Measurements from ENCODE around the gene FLII.

GRCh38 chr17:18205861-18206260, 52.7 kb downstream of the FLII start:
- TF ChIP-seq, protein P1, sequence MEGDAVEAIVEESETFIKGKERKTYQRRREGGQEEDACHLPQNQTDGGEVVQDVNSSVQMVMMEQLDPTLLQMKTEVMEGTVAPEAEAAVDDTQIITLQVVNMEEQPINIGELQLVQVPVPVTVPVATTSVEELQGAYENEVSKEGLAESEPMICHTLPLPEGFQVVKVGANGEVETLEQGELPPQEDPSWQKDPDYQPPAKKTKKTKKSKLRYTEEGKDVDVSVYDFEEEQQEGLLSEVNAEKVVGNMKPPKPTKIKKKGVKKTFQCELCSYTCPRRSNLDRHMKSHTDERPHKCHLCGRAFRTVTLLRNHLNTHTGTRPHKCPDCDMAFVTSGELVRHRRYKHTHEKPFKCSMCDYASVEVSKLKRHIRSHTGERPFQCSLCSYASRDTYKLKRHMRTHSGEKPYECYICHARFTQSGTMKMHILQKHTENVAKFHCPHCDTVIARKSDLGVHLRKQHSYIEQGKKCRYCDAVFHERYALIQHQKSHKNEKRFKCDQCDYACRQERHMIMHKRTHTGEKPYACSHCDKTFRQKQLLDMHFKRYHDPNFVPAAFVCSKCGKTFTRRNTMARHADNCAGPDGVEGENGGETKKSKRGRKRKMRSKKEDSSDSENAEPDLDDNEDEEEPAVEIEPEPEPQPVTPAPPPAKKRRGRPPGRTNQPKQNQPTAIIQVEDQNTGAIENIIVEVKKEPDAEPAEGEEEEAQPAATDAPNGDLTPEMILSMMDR (IDR thresholded peaks at IDR 0.05), result no peak
- TF ChIP-seq NFYB (CRISPR knock-in tag; conservative IDR thresholded peaks at IDR 0.05; ENCODE audit: low read depth) (no peak), ZNF317 (CRISPR knock-in tag; IDR thresholded peaks at IDR 0.05; ENCODE audit: borderline replicate concordance, low read depth) (no peak), MAX (CRISPR knock-in tag; IDR thresholded peaks at IDR 0.05) (no peak), KAT7 (CRISPR knock-in tag; IDR thresholded peaks at IDR 0.05; ENCODE audit: borderline replicate concordance) (no peak), USF1 (CRISPR knock-in tag; IDR thresholded peaks at IDR 0.05) (no peak), FOXK1 (CRISPR knock-in tag; IDR thresholded peaks at IDR 0.05) (no peak), ZNF232 (CRISPR knock-in tag; IDR thresholded peaks at IDR 0.05) (no peak), MXD4 (CRISPR knock-in tag; IDR thresholded peaks at IDR 0.05; ENCODE audit: borderline replicate concordance) (no peak), ZBTB21 (CRISPR knock-in tag; IDR thresholded peaks at IDR 0.05; ENCODE audit: borderline replicate concordance) (no peak), ESRRA (CRISPR knock-in tag; IDR thresholded peaks at IDR 0.05; ENCODE audit: borderline replicate concordance) (no peak), ATF3 (CRISPR knock-in tag; conservative IDR thresholded peaks at IDR 0.05) (no peak)
- TF ChIP-seq, protein P2, sequence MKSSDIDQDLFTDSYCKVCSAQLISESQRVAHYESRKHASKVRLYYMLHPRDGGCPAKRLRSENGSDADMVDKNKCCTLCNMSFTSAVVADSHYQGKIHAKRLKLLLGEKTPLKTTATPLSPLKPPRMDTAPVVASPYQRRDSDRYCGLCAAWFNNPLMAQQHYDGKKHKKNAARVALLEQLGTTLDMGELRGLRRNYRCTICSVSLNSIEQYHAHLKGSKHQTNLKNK (CRISPR knock-in tag; IDR thresholded peaks at IDR 0.05), result no peak
- TF ChIP-seq, protein P3, sequence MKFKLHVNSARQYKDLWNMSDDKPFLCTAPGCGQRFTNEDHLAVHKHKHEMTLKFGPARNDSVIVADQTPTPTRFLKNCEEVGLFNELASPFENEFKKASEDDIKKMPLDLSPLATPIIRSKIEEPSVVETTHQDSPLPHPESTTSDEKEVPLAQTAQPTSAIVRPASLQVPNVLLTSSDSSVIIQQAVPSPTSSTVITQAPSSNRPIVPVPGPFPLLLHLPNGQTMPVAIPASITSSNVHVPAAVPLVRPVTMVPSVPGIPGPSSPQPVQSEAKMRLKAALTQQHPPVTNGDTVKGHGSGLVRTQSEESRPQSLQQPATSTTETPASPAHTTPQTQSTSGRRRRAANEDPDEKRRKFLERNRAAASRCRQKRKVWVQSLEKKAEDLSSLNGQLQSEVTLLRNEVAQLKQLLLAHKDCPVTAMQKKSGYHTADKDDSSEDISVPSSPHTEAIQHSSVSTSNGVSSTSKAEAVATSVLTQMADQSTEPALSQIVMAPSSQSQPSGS (CRISPR knock-in tag; IDR thresholded peaks at IDR 0.05; ENCODE audit: borderline replicate concordance, low read depth), result no peak

Measured in WTC11 (cell line).